ENCODE measurements around the gene ROCK1.

Gene ROCK1

DNA sequence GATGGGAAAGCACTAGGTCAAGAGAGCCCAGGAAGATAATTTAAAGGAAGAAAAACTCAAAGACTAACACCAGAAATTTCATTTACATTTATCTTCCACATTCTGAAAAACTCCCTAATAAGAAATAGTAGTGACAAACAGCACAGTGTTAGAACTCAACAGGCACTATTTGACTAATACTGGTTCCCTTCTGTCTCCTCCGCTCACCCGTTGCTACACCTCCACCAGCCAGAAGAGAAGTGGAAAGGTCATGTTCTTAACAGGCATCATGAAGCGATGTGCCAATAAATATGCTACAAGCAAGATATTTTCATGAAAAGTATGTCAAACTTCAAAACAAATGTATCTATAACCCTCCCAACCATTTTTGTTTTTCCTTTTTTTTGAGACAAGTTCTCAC, 5.7 kb downstream of the ROCK1 start:
- DNase-seq, result no peak

- DNase-seq, result no peak
These were observed 10.4 kb downstream of the ROCK1 start for GRCh38 chr18:21101172-21101571.

GRCh38 chr18:21100678-21101077, 10.9 kb downstream of the ROCK1 start:
- no peak for DNase-seq

DNA sequence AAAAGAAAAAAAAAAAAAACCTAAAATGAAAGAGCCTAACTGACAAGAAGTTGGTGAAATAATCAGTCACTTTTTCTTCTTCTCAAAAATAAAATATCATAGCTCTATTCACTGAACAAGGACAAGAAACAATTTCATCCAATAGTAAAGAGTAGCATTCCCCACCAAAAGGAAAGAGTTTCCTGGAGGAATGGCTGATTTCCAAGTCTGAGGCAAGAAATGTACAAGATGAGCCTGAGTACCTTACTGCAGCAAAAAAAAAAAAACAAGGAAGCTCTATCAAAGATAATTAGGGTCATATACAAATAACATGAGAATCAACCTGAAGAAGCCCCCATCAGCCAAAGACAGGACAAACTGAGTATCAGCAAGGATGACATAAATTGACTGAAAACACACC, 11.5 kb downstream of the ROCK1 start:
- no peak for DNase-seq

DNA sequence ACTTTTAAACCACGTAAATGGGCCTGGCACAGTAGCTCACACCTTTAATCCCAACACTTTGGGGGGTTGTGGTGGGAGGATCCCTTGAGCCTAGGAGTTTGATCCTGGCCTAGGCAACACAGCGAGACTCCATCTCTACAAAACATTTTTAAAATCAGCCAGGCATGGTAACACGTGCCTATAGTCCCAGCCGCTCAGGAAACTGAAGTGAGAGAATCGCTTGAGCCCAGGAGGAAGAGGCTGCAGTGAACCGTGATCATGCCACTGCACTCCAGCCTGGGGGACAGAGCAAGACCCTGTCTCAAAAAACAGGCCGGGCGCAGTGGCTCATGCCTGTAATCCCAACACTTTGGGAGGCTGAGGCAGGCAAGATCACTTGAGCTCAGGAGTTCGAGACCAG, 12.2 kb downstream of the ROCK1 start:
- no peak for DNase-seq

GRCh38 chr18:21096760-21097159, 14.9 kb downstream of the ROCK1 start:
- DNase-seq, result no peak

- no peak for DNase-seq
These were observed 18.5 kb downstream of the ROCK1 start for GRCh38 chr18:21093133-21093532.

GRCh38 chr18:21090680-21091079, 20.9 kb downstream of the ROCK1 start:
- no peak for DNase-seq

DNA sequence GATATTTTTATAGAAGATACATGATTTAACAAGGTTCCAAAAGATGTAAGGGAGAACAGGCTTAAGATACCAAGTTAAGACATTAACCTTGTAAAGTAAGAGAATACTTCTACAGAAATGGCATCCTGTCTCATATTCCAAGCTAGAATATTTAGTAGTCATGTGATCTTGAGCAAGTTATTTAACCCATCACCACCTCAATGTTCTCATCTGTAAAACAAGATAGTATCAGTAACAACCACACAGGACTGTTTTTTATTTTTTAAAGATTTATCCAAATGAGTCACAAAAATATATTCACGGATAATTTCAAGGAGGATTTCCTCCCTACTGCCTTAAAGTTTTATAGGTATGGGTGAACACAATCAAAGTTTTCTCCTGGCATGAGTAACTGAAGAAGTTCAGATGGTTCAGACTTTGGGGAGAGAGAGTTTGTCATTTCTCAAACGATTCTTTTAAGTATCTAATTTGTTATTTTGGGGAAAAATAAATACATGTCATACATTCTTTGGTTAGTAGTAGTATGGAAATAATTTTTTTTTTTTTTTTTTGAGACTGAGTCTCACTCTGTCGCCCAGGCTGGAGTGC, 25.9 kb downstream of the ROCK1 start:
- no peak for DNase-seq

GRCh38 chr18:21084511-21085078, 27.0 kb downstream of the ROCK1 start:
- no peak for DNase-seq

- no peak for DNase-seq
These were observed 28.6 kb downstream of the ROCK1 start for GRCh38 chr18:21083017-21083416.

- DNase-seq, result no peak
These were observed 30.2 kb downstream of the ROCK1 start for GRCh38 chr18:21081426-21081825.

GRCh38 chr18:21080576-21080975, 31.0 kb downstream of the ROCK1 start:
- DNase-seq, result no peak

- DNase-seq, result no peak
These were observed 37.0 kb downstream of the ROCK1 start for GRCh38 chr18:21074336-21075323.

- no peak for DNase-seq
These were observed 38.4 kb downstream of the ROCK1 start for GRCh38 chr18:21073180-21073579.

DNA sequence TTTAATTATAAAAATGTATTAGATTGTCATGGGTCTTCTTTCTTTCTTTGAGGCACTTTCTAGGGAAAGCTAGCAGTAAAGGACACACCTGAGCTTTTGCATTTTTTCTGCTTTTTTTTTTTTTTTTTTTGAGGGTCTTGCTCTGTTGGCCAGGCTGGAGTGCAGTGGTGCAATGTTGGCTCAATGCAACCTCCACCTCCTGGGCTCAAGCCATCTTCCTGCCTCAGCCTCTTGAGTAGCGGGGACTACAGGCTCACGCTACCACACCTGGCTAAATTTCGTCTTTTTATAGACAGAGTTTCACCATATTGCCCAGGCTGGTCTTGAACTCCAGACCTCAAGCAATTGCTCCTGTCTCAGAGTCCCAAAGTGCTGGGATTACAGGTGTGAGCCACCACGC, 40.5 kb downstream of the ROCK1 start:
- DNase-seq, result no peak

DNA sequence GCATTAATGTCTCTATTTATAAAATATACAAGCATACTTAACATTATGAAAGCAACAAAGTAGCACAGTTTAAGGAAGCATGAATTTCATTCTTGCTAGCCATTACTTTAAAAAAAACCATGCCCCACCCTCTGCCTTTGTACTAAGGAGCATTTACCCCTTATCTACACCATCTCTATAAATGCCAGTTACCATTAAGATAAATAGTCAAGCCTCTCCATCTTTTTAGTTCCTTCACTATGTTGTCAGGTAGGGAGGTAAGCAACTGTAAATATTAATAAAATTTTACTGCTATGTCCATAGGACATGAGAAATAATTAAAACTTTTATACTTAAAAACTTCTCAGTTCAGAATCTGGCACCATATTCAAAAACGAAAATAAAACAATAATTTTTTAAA, 42.1 kb downstream of the ROCK1 start:
- no peak for DNase-seq

- no peak for DNase-seq
These were observed 47.3 kb downstream of the ROCK1 start for GRCh38 chr18:21064347-21064746.

DNA sequence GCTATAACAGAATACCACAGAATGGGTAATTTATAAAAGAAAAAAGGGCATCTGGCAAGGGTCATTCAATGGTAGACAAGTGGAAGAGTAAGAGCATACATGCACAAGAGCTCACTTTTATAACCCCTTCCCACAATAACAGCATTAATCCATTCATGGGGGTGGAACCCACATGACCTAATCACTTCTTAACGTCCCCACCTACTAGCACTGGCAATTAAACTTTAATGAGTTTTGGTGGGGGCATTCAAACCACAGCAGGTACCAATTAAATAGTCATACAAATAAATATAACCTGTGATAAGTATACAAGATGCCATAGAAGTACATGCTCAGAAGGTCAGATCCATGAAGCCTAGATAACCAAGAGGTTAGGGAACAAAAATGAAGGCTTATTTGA, 48.6 kb downstream of the ROCK1 start:
- DNase-seq, result no peak

DNA sequence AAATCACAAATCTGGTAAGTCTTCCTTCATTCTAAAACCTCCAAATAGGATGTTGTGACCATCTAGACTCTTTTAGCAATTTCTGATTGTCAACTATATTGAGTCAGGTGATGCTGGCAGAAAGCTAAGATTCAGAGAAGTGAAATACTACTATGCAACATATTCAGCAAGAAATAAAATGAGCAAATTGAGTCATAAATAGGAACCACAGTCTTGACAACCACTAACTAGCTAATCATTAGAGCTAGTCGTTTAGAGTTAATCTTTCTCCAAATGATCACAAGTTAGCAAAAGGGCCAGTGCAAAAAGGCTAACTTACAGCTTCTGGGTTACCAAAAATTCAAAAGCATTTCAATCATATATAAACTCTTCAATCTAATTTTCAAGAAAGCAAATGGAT, 54.5 kb downstream of the ROCK1 start:
- no peak for DNase-seq

DNA sequence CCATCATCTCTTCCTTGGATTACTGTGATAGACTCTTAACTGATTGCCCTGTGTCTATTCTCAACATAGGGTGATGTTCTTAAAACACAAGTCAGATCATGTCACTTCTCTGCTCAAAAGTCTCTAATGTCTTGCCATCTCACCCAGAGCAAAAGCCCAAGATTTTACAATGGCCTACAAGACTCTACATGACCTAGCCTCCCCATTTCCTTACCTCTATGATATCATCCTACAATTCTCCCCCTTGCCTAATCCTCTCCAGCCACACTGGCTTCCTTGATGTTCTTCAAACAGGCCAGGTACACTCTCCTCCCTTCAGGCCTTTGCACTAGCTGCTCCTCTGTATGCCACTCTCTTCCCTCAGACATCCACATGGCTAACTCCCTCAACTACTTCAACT, 55.1 kb downstream of the ROCK1 start:
- DNase-seq, result no peak

DNA sequence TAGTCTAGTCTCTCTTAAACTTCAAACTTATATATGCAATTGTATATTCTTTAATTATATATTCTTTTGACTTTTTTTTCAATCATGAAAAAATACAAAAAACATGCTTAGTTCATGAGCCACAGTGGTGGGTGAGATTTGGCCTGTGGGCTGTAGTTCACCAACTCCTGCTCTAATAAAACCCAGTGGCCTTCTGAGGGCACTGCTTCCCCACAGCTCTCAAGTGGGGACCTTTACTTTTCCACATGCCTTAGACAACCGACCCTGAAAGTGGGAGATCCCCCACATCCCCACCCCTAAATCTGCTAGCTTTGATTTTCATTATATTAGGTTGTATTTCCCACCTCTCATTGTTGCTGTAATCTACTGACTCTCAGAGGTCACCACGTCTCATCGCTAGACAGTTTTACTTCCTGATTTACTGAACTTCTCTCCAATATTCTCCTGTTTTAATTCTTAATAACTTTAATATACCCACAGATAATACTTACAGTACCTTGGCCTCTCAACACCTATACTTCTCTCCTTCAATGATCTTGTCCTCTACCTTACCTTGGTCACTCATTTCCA, 57.3 kb downstream of the ROCK1 start:
- no peak for DNase-seq

GRCh38 chr18:21053127-21053526, 58.5 kb downstream of the ROCK1 start:
- no peak for DNase-seq

DNA sequence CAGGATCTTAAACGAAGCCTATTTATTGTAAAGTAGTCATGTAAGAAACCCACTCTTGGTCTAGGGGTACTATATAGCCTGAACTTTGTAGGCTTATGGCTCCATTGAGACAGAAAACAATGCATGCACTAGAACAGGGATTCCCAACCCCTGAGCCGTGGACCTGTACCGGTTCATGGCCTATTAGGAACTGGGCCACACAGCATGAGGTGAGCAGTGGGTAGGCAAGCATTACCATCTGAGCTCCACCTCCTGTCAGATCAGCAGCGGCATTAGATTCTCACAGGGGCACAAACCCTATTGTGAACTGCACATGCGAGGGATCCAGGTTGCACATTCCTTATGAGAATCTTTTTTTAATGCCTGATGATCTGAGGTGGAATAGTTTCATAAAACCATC, 59.2 kb downstream of the ROCK1 start:
- no peak for DNase-seq

All from activated gamma-delta T cell (primary cell).